Naive thymus-derived CD8-positive, alpha-beta T cell (primary cell): Measurements from ENCODE around the gene KRTAP5-9. TPM values are rescaled to one million over a fixed set of nuclear protein-coding genes. Genes with fewer than 3 reads are reported as not detected.

Source experiments
- ATAC-seq, 2 donors: fragments of 150-1000 bp; cut with Tn5 transposase in 1 of 2; sonication (Bioruptor Pico), chemical (Tn5 transposase) in 1 of 2; 1 replicate in 1 of 2; 2 replicates in 1 of 2; pipeline ENCODE4 v1.10.0; 2021; ENCODE audit warnings: mild to moderate bottlenecking in 2 of 2, moderate library complexity in 2 of 2
- POLR2A ChIA-PET: fragments of 350-600 bp; sonication (Branson Sonifier 250); formaldehyde crosslinking; loops from one replicate; lab custom pipeline; 2021; ENCODE audit warnings: antibody characterized with exemption; lab: Charles Lee
- DNase-seq, 10 donors: peaks; one replicate each; pipeline versions ENCODE4 v3.0.0 to v3.0.0-alpha.2; 2020 to 2022
- H3K27ac Mint-ChIP-seq, 10 donors: one replicate each; pipeline ENCODE4 v1.8.0; 2020 to 2022; ENCODE audit warnings: mild to moderate bottlenecking in 10 of 10, mixed read lengths in 10 of 10, moderate library complexity in 4 of 10, inconsistent platforms in 1 of 10
- H3K27me3 Mint-ChIP-seq, 5 donors: one replicate each; pipeline ENCODE4 v1.8.0; 2021 to 2022; ENCODE audit warnings: mixed read lengths in 5 of 5
- H3K36me3 Mint-ChIP-seq, 3 donors: one replicate each; pipeline ENCODE4 v1.8.0; 2020 to 2022; ENCODE audit warnings: mixed read lengths in 3 of 3, mild to moderate bottlenecking in 2 of 3, inconsistent platforms in 1 of 3
- H3K4me1 Mint-ChIP-seq, 4 donors: one replicate each; pipeline ENCODE4 v1.8.0; 2021 to 2022; ENCODE audit warnings: mixed read lengths in 4 of 4
- H3K4me3 Mint-ChIP-seq, 10 donors: one replicate each; pipeline ENCODE4 v1.8.0; 2020 to 2022; ENCODE audit warnings: mild to moderate bottlenecking in 10 of 10, mixed read lengths in 10 of 10, moderate library complexity in 6 of 10, inconsistent platforms in 1 of 10
- H3K9me3 Mint-ChIP-seq, 9 donors: one replicate each; pipeline ENCODE4 v1.8.0; 2020 to 2022; ENCODE audit warnings: mixed read lengths in 9 of 9, mild to moderate bottlenecking in 3 of 9, inconsistent platforms in 1 of 9, moderate library complexity in 1 of 9
- polyA plus RNA-seq, 3 donors: library from polyadenylated mRNA; unstranded; fragments of 300-500 nt; fragmentation: Illumina TruSeq; gene quantifications; one replicate each; pipeline ENCODE4 v1.2.3, GENCODE V29; 2021
- total RNA-seq, 8 experiments: library from RNA in 2 of 8; stranded (reverse) in 2 of 8; gene quantifications; one replicate each; pipeline ENCODE4 v1.2.3 and lab custom pipeline; 2021 to 2026

The KRTAP5-9 gene, protein sequence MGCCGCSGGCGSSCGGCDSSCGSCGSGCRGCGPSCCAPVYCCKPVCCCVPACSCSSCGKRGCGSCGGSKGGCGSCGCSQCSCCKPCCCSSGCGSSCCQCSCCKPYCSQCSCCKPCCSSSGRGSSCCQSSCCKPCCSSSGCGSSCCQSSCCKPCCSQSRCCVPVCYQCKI
- total RNA-seq (under 1 TPM in 1 of 2 experiments, not detected in 1; 0.31 TPM), polyA plus RNA-seq (not detected), total RNA-seq (lab: John Stamatoyannopoulos, UW) (0 to 0.49 (median 0) reads per million in 6 experiments)

DNA sequence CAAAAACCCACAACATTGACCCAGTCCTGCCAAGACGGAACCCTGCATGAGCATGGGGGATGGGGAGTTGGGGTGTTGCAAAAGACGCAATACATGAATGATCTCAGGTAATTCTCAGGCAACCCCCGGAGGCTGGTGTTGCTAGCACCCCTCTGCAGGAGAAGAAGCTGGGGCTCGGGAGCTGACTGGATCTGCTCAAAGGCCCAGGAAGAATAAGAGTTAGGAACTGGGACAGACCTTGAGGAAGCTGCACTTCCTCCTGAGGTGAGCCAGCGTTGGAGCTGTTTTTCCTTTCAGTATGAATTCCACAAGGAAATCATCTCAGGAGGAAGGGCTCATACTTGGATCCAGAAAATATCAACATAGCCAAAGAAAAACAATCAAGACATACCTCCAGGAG is at the start of gene KRTAP5-9:
KRTAP5-9 (plus strand) TSS at position 301 of the 400 bp plus-strand sequence. CDS start 238 bp downstream, outside the sequence.
- no peaks in the 10 kb centered on the region for H3K36me3 Mint-ChIP-seq
- peaks cover 4 to 39% (median 26%) of the 10 kb centered on the region in 5 donors for H3K27me3 Mint-ChIP-seq
- H3K4me1 Mint-ChIP-seq, result peaks cover 11 to 22% (median 14%) of the 10 kb centered on the region in 4 donors
- peak within 1 kb of the TSS in 2 of 10 donors; percentile 5 to 83 for H3K27ac Mint-ChIP-seq
- DNase-seq (no peak), ATAC-seq (no peak)
- H3K9me3 Mint-ChIP-seq, result peaks cover 0 to 9% (median 0%) of the 10 kb centered on the region in 9 donors
- POLR2A ChIA-PET, result no interaction called here
- peak within 1 kb of the TSS in 1 of 10 donors; percentile 46 for H3K4me3 Mint-ChIP-seq

DNA sequence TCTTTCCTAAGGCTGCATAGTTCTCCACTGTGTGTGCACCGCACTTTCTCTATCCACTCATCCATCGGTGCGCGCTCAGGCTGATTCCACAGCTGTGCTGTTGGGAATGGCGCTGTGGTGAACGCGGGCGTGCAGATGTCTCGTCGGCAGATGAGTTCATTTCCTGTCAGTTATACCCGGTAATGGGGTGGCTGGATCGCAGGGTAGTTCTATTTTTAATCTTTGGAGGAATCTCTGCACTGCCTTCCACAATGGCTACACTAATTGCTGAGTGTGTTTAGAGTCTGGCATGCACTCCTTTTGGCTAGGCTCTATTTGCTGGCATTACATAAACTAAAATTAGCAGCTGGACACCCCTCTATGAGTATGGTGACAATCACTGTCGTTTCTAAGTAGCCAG is 49.1 kb upstream of the KRTAP5-9 start:
- peaks cover 21 to 95% (median 68%) of the 10 kb centered on the region in 3 donors for H3K36me3 Mint-ChIP-seq
- H3K27ac Mint-ChIP-seq, result peak overlapping the region in 1 of 10 donors; percentile 71
- ATAC-seq (no peak), DNase-seq (no peak)
- H3K4me1 Mint-ChIP-seq, result peaks cover 0 to 5% (median 0%) of the 10 kb centered on the region in 4 donors
- no peak overlapping the region for H3K4me3 Mint-ChIP-seq
- no peaks in the 10 kb centered on the region for H3K27me3 Mint-ChIP-seq
- H3K9me3 Mint-ChIP-seq, result no peaks in the 10 kb centered on the region
- POLR2A ChIA-PET, result no interaction called here

DNA sequence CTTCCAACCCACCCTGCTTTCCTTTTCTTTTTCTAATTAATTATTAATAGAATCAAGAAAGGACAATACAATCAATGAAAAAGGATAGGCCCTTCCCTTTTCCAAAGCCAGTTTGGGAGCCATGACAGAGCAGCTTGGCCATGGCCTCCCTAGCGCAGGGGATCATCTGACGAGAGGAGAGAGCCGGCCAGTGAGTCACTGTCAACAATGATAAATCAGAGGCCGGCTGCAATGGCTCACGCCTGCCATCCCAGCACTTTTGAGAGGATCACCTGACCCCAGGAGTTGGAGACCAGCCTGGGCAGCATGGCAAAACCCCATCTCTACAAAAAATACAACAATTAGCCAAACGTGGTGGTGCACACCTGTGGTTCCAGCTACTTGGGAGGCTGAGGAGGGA is 48.7 kb upstream of the KRTAP5-9 start:
- H3K9me3 Mint-ChIP-seq, result peaks cover 0 to 1% (median 0%) of the 10 kb centered on the region in 9 donors
- no peak overlapping the region for H3K4me3 Mint-ChIP-seq
- ATAC-seq, result no peak
- DNase-seq, result no peak
- H3K36me3 Mint-ChIP-seq, result peaks cover 21 to 95% (median 67%) of the 10 kb centered on the region in 3 donors
- POLR2A ChIA-PET, result no interaction called here
- H3K4me1 Mint-ChIP-seq, result peaks cover 0 to 6% (median 0%) of the 10 kb centered on the region in 4 donors
- H3K27me3 Mint-ChIP-seq, result no peaks in the 10 kb centered on the region
- H3K27ac Mint-ChIP-seq, result no peak overlapping the region

DNA sequence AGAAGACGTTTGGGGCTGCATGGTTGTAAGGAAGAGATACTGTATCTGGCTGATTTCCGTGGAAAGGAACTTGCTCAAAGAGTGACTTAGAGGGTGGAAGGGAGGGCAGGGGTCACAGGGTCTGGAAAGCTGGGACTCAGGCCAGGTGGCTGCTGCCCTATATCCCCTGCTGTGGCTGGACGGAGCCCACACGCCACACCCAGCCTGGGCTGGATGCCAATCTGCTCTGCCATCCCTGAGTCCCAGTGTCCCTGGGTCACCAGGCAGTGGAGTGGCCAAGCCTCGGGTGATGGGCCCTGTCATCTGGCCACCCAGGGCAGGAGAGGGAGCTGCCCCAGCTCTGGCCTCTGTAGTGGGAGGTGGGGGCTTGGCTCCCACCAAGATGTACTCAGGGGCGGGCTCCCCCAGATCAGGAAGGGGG is 47.6 kb upstream of the KRTAP5-9 start:
- H3K9me3 Mint-ChIP-seq, result peaks cover 0 to 12% (median 2%) of the 10 kb centered on the region in 9 donors
- peaks cover 0 to 6% (median 0%) of the 10 kb centered on the region in 4 donors for H3K4me1 Mint-ChIP-seq
- ATAC-seq (no peak), DNase-seq (no peak)
- POLR2A ChIA-PET, result no interaction called here
- H3K36me3 Mint-ChIP-seq, result peaks cover 11 to 94% (median 67%) of the 10 kb centered on the region in 3 donors
- no peaks in the 10 kb centered on the region for H3K27me3 Mint-ChIP-seq
- H3K27ac Mint-ChIP-seq, result peak overlapping the region in 1 of 10 donors; percentile 13
- H3K4me3 Mint-ChIP-seq, result no peak overlapping the region

DNA sequence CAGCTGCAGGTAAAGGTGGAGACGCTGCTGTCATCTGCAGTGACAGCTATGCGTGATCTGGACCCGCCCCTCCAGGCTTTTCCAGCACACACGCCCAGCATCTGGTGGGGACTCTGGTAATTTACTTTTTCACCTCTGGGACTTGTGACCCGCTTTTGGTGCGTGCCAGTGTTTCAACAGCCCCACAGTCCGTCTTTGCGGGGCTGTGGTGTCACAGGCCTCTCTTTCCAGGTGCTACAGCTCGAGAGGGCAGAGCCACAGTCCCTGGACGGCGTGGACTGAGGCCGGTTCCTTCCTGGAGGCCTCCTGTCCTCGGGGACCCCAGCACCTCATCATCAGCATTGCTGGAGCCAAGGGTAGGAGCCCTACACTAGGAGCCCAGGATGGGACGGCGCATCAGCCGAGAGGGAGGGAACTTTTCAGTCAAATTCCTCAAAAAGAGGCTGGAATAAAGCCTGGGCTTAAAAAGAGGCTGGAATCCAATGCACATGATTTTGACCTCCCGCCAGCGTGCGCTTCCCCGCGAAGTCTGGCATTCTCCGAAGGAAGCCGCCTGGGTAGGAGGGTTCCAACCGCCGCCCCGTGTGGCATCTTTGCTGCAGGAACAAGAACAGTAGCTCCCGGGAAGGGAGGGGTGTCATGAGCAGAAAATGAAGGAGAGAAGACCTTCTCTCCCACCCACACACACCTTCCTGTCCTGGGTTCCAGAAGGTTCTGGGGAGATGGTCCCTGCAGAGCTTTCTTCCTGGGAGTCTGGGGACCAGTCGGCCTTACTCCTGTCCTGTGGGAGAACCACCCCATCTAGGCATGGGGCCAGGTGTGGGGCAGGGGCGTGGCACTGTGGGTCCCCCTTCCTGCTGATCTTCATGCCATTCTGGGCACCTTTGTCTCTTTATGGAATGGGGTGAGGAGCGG is 46.9 kb upstream of the KRTAP5-9 start:
- Mint-ChIP-seq H3K9me3 (peaks cover 0 to 17% (median 3%) of the 10 kb centered on the region in 9 donors), H3K27me3 (no peaks in the 10 kb centered on the region), H3K4me3 (no peak overlapping the region), H3K4me1 (peaks cover 0 to 6% (median 0%) of the 10 kb centered on the region in 4 donors), H3K36me3 (peaks cover 14 to 94% (median 73%) of the 10 kb centered on the region in 3 donors), H3K27ac (peak overlapping the region in 1 of 10 donors; percentile 13)
- no peak for ATAC-seq
- DNase-seq, result no peak
- POLR2A ChIA-PET, result no interaction called here

DNA sequence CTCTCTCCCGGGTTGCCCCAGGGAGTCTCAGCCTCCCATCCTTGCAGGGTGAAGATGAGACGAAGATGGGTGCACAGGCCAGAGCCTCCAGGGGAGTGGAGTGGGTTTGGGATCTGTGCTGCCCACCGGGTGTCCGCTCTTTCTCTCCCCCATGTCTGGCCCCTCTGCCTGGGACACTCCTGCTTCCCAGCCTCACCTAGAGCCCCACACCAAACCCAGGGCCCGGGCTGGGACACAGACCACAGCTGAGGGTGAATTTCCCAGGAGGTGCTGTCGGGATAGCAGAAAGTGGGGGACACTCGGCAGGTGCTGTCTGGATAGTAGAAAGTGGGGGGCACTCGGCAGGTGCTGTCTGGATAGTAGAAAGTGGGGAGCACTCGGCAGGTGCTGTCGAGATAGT is 46.2 kb upstream of the KRTAP5-9 start:
- no peak overlapping the region for H3K4me3 Mint-ChIP-seq
- POLR2A ChIA-PET, result no interaction called here
- no peaks in the 10 kb centered on the region for H3K27me3 Mint-ChIP-seq
- no peak overlapping the region for H3K27ac Mint-ChIP-seq
- no peak for DNase-seq
- peaks cover 16 to 92% (median 73%) of the 10 kb centered on the region in 3 donors for H3K36me3 Mint-ChIP-seq
- H3K9me3 Mint-ChIP-seq, result peaks cover 4 to 24% (median 8%) of the 10 kb centered on the region in 9 donors
- peaks cover 0 to 5% (median 0%) of the 10 kb centered on the region in 4 donors for H3K4me1 Mint-ChIP-seq
- no peak for ATAC-seq

DNA sequence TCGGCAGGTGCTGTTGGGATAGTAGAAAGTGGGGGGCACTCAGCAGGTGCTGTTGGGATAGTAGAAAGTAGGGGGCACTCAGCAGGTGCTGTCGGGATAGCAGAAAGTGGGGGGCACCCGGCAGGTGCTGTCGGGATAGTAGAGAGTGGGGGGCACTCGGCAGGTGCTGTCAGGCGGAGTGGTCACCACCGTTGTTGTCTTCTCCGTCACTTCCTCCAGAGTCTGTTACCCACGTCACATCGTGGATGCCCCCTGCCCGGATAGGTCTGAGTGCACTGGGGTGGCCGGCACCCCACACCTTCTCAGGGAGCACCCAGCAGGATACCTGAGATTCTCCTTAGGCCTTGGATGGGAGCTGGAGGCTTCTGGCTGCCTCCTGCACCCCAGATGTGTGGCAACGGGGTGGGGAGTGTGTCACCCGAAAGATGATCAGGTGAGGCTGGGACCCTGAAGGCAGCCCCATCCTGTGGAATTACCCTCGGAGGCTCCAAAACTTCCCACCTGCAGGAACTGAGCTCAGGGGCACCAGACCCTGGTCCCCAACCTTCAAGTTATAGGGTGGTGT is 45.3 kb upstream of the KRTAP5-9 start:
- Mint-ChIP-seq H3K4me3 (no peak overlapping the region), H3K27ac (no peak overlapping the region), H3K9me3 (peaks cover 4 to 33% (median 15%) of the 10 kb centered on the region in 9 donors), H3K4me1 (peaks cover 0 to 3% (median 0%) of the 10 kb centered on the region in 4 donors), H3K36me3 (peaks cover 25 to 83% (median 68%) of the 10 kb centered on the region in 3 donors), H3K27me3 (no peaks in the 10 kb centered on the region)
- DNase-seq (no peak), ATAC-seq (no peak)
- POLR2A ChIA-PET, result no interaction called here

DNA sequence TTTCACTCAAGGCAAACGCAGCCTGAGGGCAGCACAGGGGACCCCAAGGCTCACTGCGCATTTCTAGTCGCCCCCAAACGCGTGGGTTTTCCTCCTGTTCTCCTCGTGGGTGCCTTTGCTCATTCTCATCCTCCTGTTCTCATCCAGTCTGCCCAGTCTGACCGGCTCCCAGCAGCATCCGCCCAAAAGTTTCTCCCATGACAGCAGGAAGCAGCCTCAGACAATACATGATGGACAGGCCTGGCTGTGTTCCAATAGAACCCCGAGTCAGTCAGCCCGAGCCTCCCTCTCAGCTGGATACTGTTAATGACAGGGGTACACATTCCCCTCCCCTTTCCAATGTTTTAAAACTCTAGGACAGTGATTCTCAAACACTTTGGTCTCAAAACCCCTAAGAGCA is 43.7 kb upstream of the KRTAP5-9 start:
- Mint-ChIP-seq H3K9me3 (peaks cover 7 to 49% (median 21%) of the 10 kb centered on the region in 9 donors), H3K4me3 (no peak overlapping the region), H3K36me3 (peaks cover 36 to 67% (median 59%) of the 10 kb centered on the region in 3 donors), H3K27me3 (no peaks in the 10 kb centered on the region), H3K27ac (peak overlapping the region in 2 of 10 donors; percentile 16 to 80), H3K4me1 (peaks cover 0 to 3% (median 0%) of the 10 kb centered on the region in 4 donors)
- DNase-seq (no peak), ATAC-seq (no peak)
- POLR2A ChIA-PET, result interaction anchor here (0.6 kb wide), 1 partner anchor 17 kb away, joined by 3 read pairs; no protein-coding TSS in a partner anchor

DNA sequence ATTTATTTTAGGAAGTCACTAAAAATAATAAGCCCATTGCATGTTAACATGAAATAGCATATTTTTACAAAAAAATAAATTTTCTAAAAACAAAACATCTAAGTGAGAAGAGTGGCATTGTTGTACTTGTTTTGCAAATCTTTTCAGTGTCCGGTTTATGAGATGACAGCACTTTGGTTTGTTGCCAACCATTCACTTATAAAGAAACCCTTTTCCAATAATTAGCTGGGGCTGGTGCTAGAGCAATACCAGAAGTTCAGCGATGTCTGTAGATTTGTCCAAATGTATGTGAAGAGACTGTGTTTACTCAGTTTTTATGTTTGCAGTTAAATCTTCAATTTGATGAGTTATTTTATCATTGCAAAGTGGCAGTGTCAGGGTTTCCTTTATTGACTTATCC is 43.2 kb upstream of the KRTAP5-9 start:
- H3K9me3 Mint-ChIP-seq, result peaks cover 10 to 54% (median 25%) of the 10 kb centered on the region in 9 donors
- POLR2A ChIA-PET, result interaction anchor here (0.6 kb wide), 2 partner anchors 12 to 17 kb away, joined by 3 read pairs; no protein-coding TSS in a partner anchor

DNA sequence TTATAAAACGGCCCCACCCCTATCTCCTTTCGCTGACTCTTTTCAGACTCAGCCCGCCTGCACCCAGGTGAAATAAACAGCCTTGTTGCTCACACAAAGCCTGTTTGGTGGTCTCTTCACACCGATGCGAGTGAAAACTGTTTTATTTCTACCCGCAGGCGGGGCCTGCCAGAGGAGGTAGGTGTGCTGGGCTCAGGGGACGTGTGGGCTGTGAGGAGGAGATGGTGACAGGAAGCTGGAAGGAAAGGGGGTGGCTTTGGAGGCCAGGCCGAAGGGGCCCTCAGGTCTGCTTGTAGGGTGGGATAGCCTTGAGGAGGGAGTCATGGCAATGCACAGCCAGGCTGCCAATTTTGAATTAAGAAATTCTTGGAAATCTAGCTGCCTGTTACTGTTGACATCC is 42.4 kb upstream of the KRTAP5-9 start:
- DNase-seq (no peak), ATAC-seq (no peak)
- Mint-ChIP-seq H3K9me3 (peaks cover 10 to 62% (median 25%) of the 10 kb centered on the region in 9 donors), H3K4me3 (no peak overlapping the region), H3K27ac (no peak overlapping the region), H3K27me3 (no peaks in the 10 kb centered on the region), H3K36me3 (peaks cover 41 to 56% (median 52%) of the 10 kb centered on the region in 3 donors), H3K4me1 (peaks cover 0 to 3% (median 0%) of the 10 kb centered on the region in 4 donors)
- POLR2A ChIA-PET, result no interaction called here

More for the DNA sequence above, 43.2 kb upstream of the KRTAP5-9 start:
- Mint-ChIP-seq H3K4me1 (peaks cover 0 to 3% (median 0%) of the 10 kb centered on the region in 4 donors), H3K36me3 (peaks cover 41 to 64% (median 59%) of the 10 kb centered on the region in 3 donors), H3K27me3 (no peaks in the 10 kb centered on the region), H3K4me3 (no peak overlapping the region), H3K27ac (no peak overlapping the region)
- no peak for DNase-seq
- no peak for ATAC-seq

DNA sequence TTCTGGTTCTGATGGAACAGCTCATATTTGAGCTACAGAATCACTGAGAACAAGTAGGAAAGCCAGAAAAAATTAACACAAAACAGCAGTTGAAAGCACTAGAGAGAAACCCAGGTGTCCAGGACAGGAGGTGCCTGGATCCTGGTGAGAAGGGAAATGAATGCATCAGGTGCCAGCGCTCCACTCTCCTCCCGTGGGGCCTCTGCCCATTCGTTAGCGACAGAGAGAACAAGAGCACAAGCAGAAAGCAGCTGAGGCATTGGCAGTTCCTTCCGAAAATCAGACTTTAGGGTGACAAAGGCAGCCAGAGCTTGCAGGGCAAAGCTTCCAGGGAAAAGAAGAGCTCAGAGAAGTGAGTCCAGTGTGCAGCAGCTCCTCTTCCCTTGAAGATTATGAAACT is 41.1 kb upstream of the KRTAP5-9 start:
- POLR2A ChIA-PET, result no interaction called here
- Mint-ChIP-seq H3K4me3 (no peak overlapping the region), H3K36me3 (peaks cover 41 to 49% (median 43%) of the 10 kb centered on the region in 3 donors), H3K9me3 (peaks cover 10 to 75% (median 29%) of the 10 kb centered on the region in 9 donors), H3K4me1 (peaks cover 0 to 3% (median 0%) of the 10 kb centered on the region in 4 donors), H3K27me3 (no peaks in the 10 kb centered on the region), H3K27ac (peak overlapping the region in 1 of 10 donors; percentile 51)
- ATAC-seq (no peak), DNase-seq (no peak)
